ENCODE data around the gene SNTG2. TPM values are rescaled to one million over a fixed set of nuclear protein-coding genes. Genes with fewer than 3 reads are reported as not detected.

SNTG2 gene
- total RNA-seq, 1 experiment from 2014 or later, result not detected

GRCh38 chr2:1231466-1232063, 280.9 kb downstream of the SNTG2 start:
- DNase-seq (ENCODE audit: low read depth), result no peak

DNA sequence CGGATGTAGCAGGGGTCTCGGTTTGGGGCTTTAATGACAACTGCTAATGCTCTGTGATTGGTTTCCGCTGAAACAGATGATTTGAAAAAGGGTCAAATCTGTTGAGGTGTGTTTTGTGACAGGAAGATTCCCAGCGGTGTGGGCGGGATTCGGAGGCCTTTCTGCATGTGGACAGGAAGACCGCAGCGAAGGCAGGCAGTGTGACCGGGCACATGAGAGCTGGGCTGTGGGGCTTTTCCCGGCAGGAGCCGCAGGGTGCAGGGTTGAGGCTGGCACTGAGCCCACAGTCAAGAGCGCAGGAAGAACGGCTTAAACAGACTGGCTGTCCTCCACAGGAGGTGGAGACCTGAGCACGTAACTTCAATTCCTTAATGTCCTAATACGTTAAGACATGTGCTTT, 282.6 kb downstream of the SNTG2 start:
- no peak for DNase-seq (ENCODE audit: low read depth)

DNA sequence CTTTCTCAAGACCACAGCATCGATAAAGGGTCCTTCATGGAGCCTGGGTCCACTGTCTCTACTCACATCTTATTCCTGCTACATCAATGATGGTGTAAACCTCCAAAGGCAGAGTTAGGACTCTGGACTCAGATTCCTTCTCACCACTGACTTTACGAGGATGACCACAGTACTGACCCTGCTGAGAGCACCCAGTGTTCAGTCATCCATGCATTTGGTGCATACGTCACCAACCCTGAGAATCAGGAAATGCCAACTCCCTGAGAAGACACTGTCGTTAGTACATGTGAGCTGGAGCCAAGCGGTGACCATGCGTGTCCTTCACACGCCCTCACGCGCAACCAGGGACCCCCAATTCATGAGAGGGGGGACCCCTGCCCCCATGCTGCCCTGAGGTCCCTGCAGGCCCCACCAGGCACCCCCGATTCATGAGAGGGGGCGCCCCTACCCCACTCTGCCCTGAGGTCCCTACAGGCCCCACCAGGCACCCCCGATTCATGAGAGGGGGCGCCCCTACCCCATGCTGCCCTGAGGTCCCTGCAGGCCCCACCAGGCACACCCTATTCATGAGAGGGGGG, 284.2 kb downstream of the SNTG2 start:
- DNase-seq (ENCODE audit: low read depth), result peak; percentile 71

GRCh38 chr2:1235806-1236205, 285.2 kb downstream of the SNTG2 start:
- no peak for DNase-seq (ENCODE audit: low read depth)

DNA sequence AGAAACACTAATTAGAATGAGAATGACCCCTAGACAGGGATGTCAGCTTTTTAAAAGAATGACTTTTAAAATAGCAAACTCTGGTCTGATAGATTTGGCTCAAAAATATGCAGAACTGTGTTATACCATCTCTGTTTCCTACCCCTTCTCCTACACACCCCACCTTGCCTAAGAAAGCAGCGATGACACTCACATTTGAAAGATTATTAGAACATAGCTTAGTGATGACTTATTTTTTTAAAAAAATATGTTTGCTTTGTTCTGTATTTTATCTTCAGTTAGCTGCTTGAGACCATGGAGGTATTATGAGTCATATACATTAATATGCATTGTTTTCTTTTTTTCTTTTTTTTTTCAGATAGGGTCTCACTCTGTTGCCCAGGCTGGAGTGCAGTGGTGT, 286.0 kb downstream of the SNTG2 start:
- no peak for DNase-seq (ENCODE audit: low read depth)

DNA sequence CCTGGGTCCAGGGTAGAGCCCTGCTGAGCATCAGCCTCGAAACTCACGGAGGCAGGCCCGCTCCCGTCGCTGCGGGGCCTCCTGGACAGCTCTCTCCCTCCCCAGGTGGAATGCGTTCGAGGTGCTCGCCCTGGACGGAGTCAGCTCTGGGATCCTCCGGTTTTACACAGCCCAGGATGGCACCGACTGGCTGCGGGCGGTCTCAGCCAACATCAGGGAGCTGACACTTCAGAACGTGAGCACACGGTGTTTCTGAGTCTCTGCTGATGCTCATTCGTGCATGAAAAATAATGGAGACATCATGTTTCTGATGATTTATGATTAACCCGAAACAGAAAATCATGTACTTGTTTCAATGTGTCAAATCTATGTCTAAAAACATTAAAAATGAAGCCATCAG, 287.1 kb downstream of the SNTG2 start:
- DNase-seq (ENCODE audit: low read depth), result no peak

DNA sequence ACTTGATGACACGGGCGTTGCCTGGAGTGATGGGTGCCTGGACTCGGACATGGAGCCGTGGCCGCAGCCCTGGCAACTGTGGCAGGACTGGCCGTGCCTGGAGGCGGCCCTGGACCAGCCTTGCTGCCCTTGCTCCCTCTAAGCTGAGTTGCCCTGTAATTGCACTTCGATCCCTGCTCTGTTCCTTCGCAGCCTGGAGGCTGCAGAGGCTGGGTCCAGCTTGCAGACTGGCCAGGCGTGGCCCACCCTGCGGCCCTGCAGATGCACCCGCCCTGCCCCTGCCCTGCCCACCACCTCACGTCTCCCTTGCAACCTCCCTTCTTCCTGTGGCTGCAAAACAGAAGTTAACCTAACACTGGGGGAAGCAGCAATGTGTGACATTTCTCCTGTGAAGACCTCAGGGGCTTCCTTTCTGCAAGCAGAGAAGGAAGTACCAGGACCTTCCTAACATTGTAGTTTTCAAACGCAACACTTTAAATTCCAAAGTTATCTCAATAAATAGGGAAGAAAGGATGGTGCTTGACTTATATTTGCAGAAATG, 288.0 kb downstream of the SNTG2 start:
- DNase-seq (ENCODE audit: low read depth), result no peak

DNA sequence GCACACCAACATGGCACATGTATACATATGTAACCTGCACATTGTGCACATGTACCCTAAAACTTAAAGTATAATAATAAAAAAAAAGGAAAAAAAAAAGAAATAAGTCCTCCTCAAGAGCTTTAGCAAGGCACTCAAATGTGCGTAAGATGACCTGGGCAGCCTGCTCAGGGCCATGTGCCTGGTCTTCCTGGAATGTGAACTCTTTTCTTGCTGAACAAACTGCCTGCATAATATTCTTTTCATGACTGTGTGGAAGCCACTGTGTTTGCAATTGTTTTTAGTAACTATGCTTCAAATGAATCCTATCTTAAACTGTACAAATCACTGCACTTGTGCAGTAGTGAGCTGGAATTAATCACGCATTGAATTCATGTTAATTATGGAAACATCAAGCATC, 294.5 kb downstream of the SNTG2 start:
- DNase-seq (ENCODE audit: low read depth), result no peak

DNA sequence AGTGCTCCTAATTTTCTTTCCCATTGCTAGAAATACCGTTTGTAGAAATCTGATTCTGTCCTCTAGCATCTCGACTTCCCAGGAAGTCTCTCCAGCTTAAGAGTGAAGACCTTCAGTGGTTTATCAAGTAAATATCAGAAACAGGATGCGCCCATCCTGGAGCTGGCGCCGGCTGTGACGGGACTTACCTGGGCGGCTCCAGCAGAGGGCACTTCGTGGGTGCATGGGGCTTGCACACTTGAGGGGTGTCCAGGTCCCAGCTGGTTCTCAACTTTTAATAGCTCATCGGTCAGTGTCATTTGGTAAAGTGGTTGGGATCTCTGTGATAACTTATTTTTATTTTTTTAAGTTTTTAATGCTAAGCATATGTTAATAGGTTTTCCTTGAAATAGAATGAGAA, 295.6 kb downstream of the SNTG2 start:
- DNase-seq (ENCODE audit: low read depth), result no peak

DNA sequence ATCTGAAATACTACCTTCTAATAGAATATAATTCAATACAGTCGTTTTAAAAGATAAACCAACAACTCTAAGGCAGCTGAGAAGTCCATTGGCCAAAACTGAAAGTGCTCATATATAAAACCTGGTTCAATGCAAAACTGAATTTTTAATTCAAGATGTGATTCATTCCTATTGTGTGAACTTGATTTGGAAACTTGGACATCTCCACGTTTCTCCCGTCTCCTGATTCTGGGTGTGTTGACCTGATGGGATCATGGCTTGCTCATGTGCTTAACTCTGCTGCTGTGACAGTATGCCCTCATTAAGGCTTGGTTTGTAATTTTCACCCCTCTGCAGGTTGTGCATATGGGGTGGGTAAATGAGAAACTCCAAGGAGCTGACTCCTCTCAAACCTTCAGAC, 296.3 kb downstream of the SNTG2 start:
- no peak for DNase-seq (ENCODE audit: low read depth)

DNA sequence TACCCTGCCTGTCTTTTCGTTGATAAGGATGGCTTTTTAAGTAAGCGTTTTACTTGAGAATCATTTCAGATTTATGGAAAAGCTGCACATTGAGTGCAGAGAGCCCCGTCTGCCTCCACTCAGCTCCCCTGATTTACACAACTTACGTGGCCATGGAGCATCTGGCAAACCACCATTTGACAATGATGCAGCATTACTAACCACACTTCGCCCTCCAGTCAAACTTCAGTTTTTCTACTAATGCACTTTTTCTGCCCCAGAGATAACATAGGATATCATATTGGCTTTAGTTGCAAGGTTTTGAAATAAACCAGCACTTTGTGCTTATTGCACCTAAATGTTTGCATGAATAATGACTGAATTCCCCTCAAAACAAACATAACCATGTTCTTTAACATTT, 297.5 kb downstream of the SNTG2 start:
- DNase-seq (ENCODE audit: low read depth), result no peak

- DNase-seq (ENCODE audit: low read depth), result no peak
Measured at GRCh38 chr2:1249897-1250687, 299.4 kb downstream of the SNTG2 start.

DNA sequence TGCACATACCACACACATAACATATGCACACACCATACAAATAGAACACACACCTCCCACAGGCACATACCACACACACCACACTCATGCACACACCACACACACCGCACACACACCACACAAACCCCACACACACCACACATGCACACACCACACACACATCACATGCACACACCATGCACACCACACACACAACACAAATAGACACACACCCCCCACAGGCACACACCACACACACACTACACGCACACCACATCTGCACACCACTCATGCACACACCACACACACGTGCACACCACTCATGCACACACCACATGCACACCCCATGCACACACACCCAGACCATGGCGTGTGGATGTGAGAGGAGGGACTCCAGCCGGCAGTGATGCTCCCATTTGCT, 300.9 kb downstream of the SNTG2 start:
- no peak for DNase-seq (ENCODE audit: low read depth)

- no peak for DNase-seq (ENCODE audit: low read depth)
Measured at GRCh38 chr2:1253629-1254028, 303.0 kb downstream of the SNTG2 start.

DNA sequence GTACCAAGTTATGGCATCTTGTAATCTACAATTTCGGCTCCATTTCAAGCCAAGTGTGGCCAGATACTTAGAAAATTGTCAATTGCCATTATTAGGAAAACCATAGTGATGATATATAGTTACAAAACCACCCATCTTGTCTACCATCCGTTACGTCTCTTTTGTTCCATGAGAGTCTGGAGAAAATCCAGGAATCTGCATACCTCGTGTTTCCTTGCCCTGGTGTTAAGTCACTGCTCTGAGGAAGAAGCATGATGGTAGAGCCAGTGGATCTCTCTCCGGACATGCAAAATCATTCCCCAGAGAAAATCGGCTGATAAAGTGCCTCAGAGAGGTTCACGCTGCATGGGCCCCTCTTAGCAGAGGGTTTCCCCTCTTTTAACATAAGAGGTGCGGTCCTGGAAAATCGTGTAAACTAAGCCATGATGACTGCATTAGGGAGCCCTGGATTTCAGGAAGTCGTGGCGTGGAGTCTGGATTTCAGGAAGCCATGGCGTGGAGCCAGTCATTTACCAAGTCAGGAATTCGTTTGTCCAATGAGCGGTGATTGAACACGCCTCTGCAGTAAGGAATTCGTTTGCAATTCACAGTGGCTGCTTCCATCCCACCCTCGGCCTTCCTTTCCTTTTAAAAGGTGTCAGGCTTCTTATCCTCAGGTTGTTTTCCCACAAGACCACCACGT, 304.2 kb downstream of the SNTG2 start:
- no peak for DNase-seq (ENCODE audit: low read depth)

- DNase-seq (ENCODE audit: low read depth), result no peak
Measured at GRCh38 chr2:1256632-1257324, 306.1 kb downstream of the SNTG2 start.

DNA sequence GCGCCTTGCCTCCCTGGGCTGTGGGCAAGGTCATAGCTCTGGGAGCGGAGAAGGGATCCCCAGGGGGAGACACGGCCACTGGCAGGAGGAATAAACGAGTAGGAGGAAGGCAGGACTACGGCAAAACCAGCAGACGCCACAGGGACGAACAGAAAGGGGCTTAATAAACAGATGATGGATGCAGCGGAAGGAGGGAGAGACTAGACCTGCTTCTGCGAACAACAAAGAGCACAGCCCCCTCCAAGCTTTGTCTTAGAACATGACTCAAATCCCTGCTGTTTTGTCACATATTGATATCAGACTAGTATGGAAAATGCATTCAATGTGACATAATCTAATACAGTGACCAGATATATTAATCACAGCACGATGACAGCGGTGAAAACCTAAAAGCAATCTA, 306.7 kb downstream of the SNTG2 start:
- DNase-seq (ENCODE audit: low read depth), result no peak

GRCh38 chr2:1259746-1260145, 309.1 kb downstream of the SNTG2 start:
- DNase-seq (ENCODE audit: low read depth), result no peak

- no peak for DNase-seq (ENCODE audit: low read depth)
Measured at GRCh38 chr2:1262609-1263008, 312.0 kb downstream of the SNTG2 start.

- no peak for DNase-seq (ENCODE audit: low read depth)
Measured at GRCh38 chr2:1265454-1265853, 314.8 kb downstream of the SNTG2 start.

GRCh38 chr2:1266351-1266750, 315.7 kb downstream of the SNTG2 start:
- DNase-seq (ENCODE audit: low read depth), result no peak

All from HT1080 (cell line).